HG03378 (cell line): ENCODE results near the gene ECT2.
"Not testable (repeated sequence)": the region's sequence is repeated elsewhere in the genome, so short reads cannot be mapped to it uniquely, and the experiment has no call there.

Source experiments
- ATAC-seq: cut with Tn5 transposase; IDR thresholded peaks from one replicate; pipeline ENCODE4 v1.9.1; 2021; ENCODE audit warnings: mild to moderate bottlenecking, moderate library complexity; ENCODE audit not compliant: unreplicated experiment

ECT2 gene

DNA sequence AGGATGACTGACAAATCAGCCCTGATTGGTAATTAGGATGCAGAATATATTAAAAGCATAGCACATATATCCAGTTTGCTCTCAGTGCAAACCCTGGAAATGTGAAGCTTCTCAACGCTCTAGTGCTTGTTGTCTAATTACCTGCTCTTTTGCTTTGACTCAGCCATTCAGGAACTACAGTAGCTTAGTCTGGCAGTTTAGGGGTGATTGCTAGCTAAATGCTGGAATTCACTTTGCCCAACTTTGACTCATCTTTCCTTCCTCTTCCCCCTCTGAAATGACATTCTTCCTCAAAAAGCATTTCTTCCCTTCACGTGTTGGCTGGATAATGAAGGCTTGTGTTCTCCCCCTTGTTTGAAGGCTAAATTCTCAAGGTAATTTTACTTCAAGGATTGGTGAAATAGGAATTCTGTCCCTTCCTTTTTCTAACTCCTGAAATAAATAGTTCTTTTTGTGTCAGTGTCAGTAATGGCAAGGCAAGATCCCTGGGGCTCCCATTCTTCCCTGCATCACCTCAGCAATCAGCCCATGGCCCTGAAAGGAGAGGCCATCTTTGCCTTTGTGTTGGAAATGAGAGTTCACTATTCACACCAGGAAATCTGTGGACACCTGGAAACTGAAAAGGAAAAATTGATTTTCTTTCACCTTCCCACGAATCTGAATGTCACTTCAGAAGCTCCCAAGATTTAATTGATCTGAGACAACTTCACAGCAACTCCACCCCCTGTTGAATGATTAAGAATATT lies 103.6 kb downstream of the ECT2 start:
- ATAC-seq: no peak

DNA sequence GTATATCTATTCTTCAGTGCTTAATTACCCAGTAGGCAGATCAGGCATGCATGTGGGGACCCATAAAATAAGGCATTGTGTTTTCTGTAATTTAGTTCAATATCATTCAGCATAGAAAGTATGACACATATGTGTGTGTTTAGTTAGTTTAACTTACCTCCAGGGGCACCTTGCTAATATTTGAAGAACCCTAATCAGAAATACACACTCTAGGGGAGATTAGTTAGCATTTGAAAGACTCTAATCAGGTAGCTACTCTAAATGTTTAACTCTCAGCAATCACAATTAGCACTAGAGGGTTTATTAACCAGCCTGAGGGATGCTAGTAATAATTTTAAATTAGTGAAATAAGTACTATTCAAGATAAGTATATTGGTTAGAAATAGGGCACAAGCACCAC lies 104.5 kb downstream of the ECT2 start:
- ATAC-seq: no peak

DNA sequence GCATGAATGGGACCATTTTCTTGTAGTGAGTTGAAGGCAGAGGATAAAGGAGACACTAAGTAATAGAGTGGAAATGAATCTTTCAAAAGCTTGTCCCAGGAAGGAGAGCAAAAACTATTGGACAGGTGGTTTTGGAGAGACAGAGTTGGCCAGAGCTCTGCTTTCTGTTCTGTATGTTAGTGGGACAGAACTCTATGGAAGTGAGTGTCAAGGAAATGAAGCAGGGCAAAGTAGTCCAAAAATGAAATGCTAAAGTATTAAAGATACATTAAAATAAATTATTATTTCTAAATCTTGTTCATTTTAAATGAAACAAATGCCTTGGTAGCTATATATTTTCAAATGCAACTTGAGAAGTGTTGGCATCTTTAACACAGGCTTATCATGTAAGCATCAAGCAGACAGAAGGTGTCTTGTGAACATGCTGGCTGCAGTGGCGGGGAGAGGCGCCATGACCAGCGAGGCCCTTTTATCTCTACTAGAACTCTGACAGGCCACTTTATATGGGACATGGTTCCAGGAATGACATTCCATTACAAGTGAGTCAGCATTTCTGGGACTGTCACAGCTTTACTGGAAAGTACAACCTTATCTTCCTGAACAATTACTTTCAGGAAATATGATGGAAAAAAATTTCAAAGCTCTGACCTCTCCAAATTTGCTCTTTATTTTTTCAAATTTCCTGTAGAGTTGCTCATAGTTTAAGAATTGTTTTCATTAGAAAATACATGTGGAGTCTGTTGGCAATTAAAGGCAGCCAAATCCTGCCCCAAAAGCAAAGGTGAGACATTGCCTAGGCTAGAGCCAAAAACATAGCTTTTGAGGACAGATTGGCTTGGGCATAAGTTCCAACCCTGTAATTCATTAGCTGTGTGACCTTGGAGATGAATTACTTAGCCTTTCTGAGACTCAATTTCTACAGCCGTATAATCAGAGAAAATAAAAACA lies 106.5 kb downstream of the ECT2 start:
- ATAC-seq: no peak

DNA sequence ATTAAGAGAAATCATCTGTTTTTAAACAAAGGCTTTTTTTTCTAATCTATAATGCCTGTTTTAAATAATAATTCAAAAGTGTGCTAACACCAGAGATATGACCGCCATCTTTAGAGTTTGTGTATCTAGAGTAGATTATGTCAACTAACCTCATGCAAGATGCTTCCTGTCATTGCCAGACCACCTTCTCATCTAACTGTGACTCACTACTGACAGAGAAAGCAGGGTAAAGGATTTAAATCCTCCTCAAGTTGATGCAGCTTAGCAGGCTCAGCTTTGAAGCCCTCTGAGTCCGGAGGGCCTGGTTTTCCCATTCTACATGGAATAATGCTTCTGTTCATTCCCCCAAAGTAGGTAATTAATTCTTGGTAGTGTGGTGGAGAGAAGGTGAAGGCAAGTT lies 108.5 kb downstream of the ECT2 start:
- no peak for ATAC-seq

DNA sequence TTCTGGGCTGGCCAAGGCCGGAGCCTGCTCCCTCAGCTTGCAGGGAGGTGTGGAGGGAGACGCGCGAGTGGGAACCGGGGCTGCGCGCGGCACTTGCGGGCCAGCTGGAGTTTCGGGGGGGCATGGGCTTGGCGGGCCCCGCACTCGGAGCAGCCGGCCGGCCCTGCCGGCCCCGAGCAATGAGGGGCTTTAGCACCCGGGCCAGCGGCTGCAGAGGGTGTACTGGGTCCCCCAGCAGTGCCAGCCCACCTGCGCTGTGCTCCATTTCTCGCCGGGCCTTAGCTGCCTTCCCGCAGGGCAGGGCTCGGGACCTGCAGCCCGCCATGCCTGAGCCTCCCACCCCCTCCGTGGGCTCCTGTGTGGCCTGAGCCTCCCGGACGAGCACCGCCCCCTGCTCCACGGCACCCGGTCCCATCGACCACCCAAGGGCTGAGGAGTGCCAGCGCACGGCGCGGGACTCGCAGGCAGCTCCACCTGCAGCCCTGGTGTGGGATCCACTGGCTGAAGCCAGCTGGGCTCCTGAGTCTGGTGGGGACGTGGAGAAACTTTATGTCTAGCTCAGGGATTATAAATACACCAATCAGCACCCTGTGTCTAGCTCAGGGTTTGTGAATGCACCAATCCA lies 116.3 kb downstream of the ECT2 start:
- not testable (repeated sequence) for ATAC-seq

DNA sequence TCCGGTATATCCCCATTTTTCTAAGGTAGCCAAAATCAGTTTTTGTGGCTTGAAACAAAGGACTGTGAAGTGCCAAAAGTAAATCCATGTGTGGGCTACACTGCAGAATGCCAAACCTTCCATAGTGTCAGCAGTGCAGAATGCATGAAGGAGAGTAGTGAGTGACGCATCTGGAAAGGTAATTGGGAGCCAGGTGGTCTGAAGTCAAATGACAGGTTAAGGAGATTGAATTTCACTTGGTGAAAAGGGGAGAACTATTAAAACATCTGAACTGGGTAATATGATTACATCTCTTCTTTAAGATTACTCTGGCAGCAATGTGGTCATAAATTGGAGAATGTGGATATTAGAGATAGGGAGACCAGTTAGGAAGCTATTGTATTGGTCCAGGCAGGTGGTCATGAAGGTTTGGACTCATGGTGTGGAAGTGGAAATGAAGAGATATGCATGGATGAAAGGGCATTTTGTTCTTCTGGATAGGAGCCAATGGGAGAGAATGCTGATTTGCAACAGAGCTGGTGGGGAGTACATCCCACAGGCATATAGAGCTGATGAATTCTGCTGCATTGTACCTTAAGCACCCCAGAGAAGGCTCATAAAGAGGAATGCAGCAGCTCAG lies 118.2 kb downstream of the ECT2 start:
- no peak for ATAC-seq

DNA sequence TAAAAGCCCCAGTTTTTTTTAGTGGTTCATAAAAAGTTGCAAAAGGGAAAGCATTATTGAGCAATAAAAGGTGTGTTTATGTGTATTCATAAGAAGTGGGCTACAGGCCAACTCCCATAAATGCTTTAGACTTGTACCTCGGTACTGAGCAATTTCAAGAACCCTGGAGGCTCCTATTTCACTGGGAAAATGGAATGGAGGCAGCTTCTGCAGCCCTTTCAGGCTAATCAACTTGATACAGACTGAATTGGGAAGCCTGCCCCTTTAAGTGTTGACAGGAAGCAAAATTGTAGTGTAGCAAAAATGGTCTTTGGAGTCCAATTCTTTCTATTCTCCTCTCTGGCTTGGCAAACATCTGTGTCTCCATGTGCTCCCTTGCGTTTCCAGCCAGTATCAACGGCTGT lies 118.8 kb downstream of the ECT2 start:
- ATAC-seq: no peak

DNA sequence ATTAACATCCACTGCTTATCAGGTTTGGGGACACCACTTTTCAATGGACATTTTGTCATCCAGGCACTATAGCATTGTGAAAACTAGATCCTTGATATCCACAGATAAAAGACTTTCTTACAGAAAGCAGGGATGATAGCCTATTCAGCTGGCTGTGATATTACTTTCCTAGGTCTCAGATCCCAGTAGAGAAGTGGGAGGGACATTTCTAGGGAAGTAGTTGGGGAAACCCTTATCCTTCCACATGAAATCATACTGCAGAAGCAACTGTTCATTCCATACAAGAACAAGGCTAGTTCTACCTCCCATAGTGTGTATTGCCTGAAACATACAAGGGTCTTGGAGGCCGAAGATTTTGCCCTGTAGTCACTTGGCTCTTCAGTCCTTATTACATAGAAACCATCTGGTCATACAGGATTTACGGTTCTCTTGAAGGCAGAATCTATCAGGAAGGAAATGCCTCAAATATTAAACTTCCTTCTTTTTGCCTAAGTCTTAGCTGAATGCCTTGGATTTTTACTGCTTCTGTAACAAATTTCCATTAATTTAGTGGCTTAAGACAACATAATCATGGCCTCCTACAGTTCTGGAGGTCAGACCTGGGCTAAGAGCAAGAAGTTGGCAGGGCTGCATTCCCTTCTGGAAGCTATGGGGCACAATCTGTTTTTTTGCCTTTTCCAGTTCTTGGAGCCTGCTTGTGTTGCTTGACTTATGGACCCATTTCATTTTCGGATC lies 119.4 kb downstream of the ECT2 start:
- no peak for ATAC-seq
